Mucosa of rectum (tissue), 2 donors: ENCODE data around the gene SBF2.

Experiments
- H3K27ac ChIP-seq, 2 donors: one replicate each; pipeline ENCODE4 v1.7.0; 2013; ENCODE audit warnings: inconsistent platforms in 2 of 2, low read depth in 2 of 2, low read length in 2 of 2
- H3K27me3 ChIP-seq, 2 donors: one replicate each; pipeline ENCODE4 v1.7.0; 2013; ENCODE audit warnings: low read length in 2 of 2; ENCODE audit not compliant: control insufficient read depth in 2 of 2, insufficient read depth in 2 of 2
- H3K36me3 ChIP-seq, 2 donors: one replicate each; pipeline ENCODE4 v1.7.0; 2013; ENCODE audit warnings: low read length in 2 of 2; ENCODE audit not compliant: control insufficient read depth in 2 of 2, insufficient read depth in 2 of 2
- H3K4me1 ChIP-seq, 2 donors: one replicate each; pipeline ENCODE4 v1.7.0; 2013; ENCODE audit warnings: low read length in 2 of 2, mild to moderate bottlenecking in 1 of 2; ENCODE audit not compliant: control insufficient read depth in 2 of 2, insufficient read depth in 2 of 2
- H3K4me3 ChIP-seq, 2 donors: one replicate each; pipeline ENCODE4 v1.7.0; 2013; ENCODE audit warnings: low read length in 2 of 2
- H3K9ac ChIP-seq, 2 donors: one replicate each; pipeline ENCODE4 v1.7.0; 2013; ENCODE audit warnings: low read length in 2 of 2, low read depth in 1 of 2, mild to moderate bottlenecking in 1 of 2
- H3K9me3 ChIP-seq, 2 donors: one replicate each; pipeline ENCODE4 v1.7.0; 2013; ENCODE audit warnings: low read length in 2 of 2; ENCODE audit not compliant: control insufficient read depth in 2 of 2
- donor health status: healthy.
- donor health status: Normal muscosa, but diverticular disease.

Gene SBF2

GRCh38 chr11:9850224-9850895 is 443.7 kb downstream of the SBF2 start:
- Histone ChIP-seq H3K4me3 (no peak overlapping the region), H3K9ac (no peak overlapping the region), H3K27me3 (no peaks in the 10 kb centered on the region), H3K36me3 (peaks cover 24 to 26% of the 10 kb centered on the region in 2 donors), H3K4me1 (no peaks in the 10 kb centered on the region), H3K9me3 (no peaks in the 10 kb centered on the region), H3K27ac (no peak overlapping the region)

DNA sequence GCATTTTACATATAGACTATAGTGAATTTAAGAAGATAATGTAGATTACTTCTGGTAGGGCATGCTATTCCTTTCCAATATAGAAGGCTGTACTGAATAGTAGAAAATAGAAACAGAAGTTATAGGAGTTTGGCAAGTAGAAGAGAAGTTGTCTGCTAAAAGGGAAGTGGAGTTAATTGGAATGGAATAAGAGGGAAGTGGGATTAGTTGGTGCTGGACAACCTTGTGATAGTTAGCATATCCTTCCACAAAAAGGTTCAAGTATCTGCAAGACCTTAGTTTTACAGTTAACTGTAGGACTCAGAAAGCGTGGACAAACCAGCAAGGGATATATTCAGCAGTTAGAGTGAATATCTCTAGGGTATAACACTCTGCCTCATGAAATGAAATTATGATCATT is 444.6 kb downstream of the SBF2 start:
- Histone ChIP-seq H3K9ac (no peak overlapping the region), H3K27me3 (no peaks in the 10 kb centered on the region), H3K36me3 (peaks cover 25 to 29% of the 10 kb centered on the region in 2 donors), H3K27ac (no peak overlapping the region), H3K4me1 (no peaks in the 10 kb centered on the region), H3K4me3 (no peak overlapping the region), H3K9me3 (no peaks in the 10 kb centered on the region)

GRCh38 chr11:9847636-9848035 is 446.4 kb downstream of the SBF2 start:
- Histone ChIP-seq H3K9ac (no peak overlapping the region), H3K4me1 (no peaks in the 10 kb centered on the region), H3K27ac (no peak overlapping the region), H3K9me3 (no peaks in the 10 kb centered on the region), H3K27me3 (no peaks in the 10 kb centered on the region), H3K4me3 (no peak overlapping the region), H3K36me3 (peaks cover 26 to 29% of the 10 kb centered on the region in 2 donors)

GRCh38 chr11:9842923-9843322 is 451.1 kb downstream of the SBF2 start:
- Histone ChIP-seq H3K36me3 (peaks cover 26 to 28% of the 10 kb centered on the region in 2 donors), H3K27ac (no peak overlapping the region), H3K9ac (no peak overlapping the region), H3K4me1 (no peaks in the 10 kb centered on the region), H3K9me3 (no peaks in the 10 kb centered on the region), H3K27me3 (no peaks in the 10 kb centered on the region), H3K4me3 (no peak overlapping the region)

GRCh38 chr11:9840460-9841004 is 453.5 kb downstream of the SBF2 start:
- Histone ChIP-seq H3K36me3 (peaks cover 10 to 18% of the 10 kb centered on the region in 2 donors), H3K27me3 (no peaks in the 10 kb centered on the region), H3K4me1 (no peaks in the 10 kb centered on the region)

GRCh38 chr11:9839550-9839949 is 454.5 kb downstream of the SBF2 start:
- no peak overlapping the region for H3K9ac ChIP-seq
- no peak overlapping the region for H3K27ac ChIP-seq
- peaks cover 5 to 14% of the 10 kb centered on the region in 2 donors for H3K36me3 ChIP-seq
- no peaks in the 10 kb centered on the region for H3K4me1 ChIP-seq
- H3K27me3 ChIP-seq, result no peaks in the 10 kb centered on the region
- H3K9me3 ChIP-seq, result no peaks in the 10 kb centered on the region
- H3K4me3 ChIP-seq, result no peak overlapping the region

More at GRCh38 chr11:9840460-9841004, 453.5 kb downstream of the SBF2 start:
- Histone ChIP-seq H3K27ac (no peak overlapping the region), H3K9ac (no peak overlapping the region), H3K9me3 (no peaks in the 10 kb centered on the region), H3K4me3 (no peak overlapping the region)

- no peaks in the 10 kb centered on the region for H3K4me1 ChIP-seq
- H3K27me3 ChIP-seq, result no peaks in the 10 kb centered on the region
- H3K9me3 ChIP-seq, result no peaks in the 10 kb centered on the region
- H3K9ac ChIP-seq, result no peak overlapping the region
- H3K27ac ChIP-seq, result no peak overlapping the region
- peaks cover 5 to 14% of the 10 kb centered on the region in 2 donors for H3K36me3 ChIP-seq
- H3K4me3 ChIP-seq, result no peak overlapping the region
Observed at GRCh38 chr11:9838961-9839360, 455.1 kb downstream of the SBF2 start.

GRCh38 chr11:9838229-9838628 is 455.8 kb downstream of the SBF2 start:
- H3K27me3 ChIP-seq, result no peaks in the 10 kb centered on the region
- H3K4me3 ChIP-seq, result no peak overlapping the region
- H3K36me3 ChIP-seq, result peaks cover 5 to 14% of the 10 kb centered on the region in 2 donors
- no peak overlapping the region for H3K27ac ChIP-seq
- no peaks in the 10 kb centered on the region for H3K4me1 ChIP-seq
- H3K9me3 ChIP-seq, result no peaks in the 10 kb centered on the region
- no peak overlapping the region for H3K9ac ChIP-seq

GRCh38 chr11:9834291-9834690 is 459.7 kb downstream of the SBF2 start:
- peaks cover 9 to 17% of the 10 kb centered on the region in 2 donors for H3K36me3 ChIP-seq
- H3K9me3 ChIP-seq, result no peaks in the 10 kb centered on the region
- H3K27me3 ChIP-seq, result no peaks in the 10 kb centered on the region
- H3K4me3 ChIP-seq, result no peak overlapping the region
- H3K4me1 ChIP-seq, result no peaks in the 10 kb centered on the region
- no peak overlapping the region for H3K9ac ChIP-seq
- H3K27ac ChIP-seq, result no peak overlapping the region

GRCh38 chr11:9831122-9831521 is 462.9 kb downstream of the SBF2 start:
- H3K9me3 ChIP-seq, result no peaks in the 10 kb centered on the region
- no peak overlapping the region for H3K4me3 ChIP-seq
- no peaks in the 10 kb centered on the region for H3K27me3 ChIP-seq
- no peak overlapping the region for H3K9ac ChIP-seq
- H3K4me1 ChIP-seq, result no peaks in the 10 kb centered on the region
- no peak overlapping the region for H3K27ac ChIP-seq
- H3K36me3 ChIP-seq, result peaks cover 4 to 11% of the 10 kb centered on the region in 2 donors
